GM18499 (cell line): Measurements from ENCODE around the gene GPR17.

Experiments used
- ATAC-seq: cut with Tn5 transposase; IDR thresholded peaks from one replicate; pipeline ENCODE4 v1.9.1; 2021; ENCODE audit warnings: moderate number of reproducible peaks; ENCODE audit not compliant: insufficient read depth, unreplicated experiment

The GPR17 gene, protein sequence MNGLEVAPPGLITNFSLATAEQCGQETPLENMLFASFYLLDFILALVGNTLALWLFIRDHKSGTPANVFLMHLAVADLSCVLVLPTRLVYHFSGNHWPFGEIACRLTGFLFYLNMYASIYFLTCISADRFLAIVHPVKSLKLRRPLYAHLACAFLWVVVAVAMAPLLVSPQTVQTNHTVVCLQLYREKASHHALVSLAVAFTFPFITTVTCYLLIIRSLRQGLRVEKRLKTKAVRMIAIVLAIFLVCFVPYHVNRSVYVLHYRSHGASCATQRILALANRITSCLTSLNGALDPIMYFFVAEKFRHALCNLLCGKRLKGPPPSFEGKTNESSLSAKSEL

DNA sequence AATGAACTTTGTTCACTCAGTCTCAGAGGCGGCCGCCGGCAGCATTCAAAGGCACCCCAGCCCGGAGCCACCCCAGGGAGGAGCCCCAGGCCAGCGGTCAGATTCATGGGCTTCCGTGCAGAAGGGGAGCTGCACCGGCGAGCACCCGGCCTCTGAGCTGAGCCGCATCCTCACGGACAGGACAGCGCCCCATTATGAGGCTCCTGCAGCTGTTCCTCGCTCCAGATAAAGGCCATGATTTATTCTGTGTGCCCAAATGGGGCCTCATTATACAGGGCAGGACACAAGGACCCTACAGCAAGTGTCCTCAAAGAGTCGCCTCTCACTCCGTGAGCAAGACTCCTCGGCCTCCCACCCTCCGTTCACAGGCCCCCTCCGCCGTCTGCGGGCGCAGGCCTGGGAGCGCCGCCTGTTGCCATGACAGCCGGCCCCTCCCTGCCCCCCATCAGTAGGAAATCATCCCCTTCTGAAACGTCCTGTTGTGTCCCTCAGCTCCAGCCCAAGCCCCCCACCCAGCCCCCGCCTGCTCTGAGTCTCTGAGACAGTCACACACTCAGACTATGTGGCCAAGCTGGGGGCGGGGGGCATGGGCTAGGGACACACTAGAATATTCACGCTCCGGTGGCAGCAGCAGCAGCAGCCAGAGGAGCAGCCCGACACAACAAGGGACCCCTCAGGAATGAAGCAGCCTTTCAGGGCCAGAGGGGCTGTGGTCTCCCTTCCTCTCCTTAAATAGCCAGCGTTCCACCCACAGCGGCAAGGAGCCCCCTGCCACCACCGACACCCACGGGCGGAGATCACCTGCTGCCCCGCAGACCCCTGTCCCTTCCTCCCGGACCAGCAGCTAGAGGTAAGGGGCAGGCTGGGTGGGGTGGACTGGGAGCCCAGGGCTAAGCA lies at the start of gene GPR17:
Gene GPR17, plus strand, starts transcription at position 759 of the 897 bp plus-strand sequence. CDS start 4,583 bp downstream, outside the sequence.
- ATAC-seq, result no peak

DNA sequence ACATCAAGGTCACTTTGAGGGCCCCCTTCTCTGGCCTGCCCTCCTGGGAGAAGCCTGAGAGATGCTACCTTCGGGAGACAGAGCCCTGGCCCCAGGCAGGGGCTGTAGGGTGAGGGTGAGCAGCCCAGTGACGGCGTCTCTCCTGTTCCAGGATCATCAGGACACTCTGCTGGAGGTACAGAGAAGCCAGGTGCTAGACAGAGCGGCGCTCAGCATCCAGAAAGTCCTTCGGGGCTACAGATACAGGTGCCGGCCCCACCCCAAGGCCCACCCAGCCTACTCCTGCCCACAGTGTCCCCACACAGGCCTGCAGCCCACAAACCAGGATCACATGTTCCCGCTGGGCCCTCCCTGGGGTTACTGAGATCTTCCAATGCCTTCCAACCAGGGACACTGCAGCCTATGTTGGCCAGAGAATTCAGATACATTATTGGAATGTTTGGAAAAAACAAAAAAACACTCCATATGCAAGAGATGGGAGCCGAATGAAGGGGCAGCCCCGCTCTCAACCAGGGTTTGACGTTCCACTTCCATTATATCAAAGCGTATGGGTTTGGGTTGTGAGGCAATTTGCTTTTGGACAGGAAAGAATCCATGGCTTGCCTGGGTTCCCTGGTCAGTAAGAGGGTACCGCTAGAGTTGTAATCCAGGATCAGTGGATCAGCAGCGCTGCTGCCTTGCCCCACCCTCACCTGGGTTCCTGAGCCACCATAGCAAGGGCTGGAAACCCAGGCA lies 49.5 kb upstream of the GPR17 start:
- no peak for ATAC-seq

DNA sequence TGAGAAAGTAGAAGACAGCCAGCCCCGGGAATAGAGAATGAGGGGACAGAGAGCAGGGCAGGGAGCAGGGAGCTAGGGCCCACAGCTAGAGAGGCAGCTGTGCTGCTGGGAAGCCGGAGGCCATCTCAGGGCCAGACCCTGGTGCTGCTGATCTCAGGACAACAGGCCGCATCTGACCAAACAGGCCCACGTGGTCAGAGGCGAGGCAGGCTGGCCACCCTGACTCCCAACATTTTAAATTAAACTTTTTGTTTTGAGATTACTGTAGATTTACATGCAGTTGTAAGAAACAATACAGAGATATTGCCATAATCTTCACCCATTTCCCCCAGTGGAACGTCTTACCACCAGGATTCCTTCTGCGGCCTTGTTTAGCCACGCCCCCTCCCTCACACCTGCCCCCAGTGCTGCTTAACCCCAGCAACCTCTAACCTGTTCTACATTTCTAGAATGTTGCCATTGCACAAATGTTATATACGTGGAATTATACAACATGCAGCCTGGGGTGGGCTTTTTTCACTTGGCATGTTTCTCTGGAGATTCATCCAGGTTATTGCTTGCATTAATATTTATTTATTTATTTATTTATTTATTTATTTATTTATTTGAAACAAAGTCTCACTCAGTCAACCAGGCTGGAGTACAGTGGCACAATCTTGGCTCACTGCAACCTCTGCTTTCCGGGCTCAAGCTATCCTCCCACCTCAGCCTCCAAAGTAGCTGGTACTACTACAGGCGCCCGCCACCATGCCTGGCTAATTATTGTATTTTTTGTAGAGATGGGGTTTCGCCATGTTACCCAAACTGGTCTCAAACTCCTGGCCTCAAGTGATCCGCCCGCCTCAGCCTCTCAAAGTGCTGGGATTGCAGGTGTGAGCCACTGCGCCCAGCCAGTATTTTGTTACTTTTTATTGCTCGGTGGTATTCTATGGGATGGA lies 48.6 kb upstream of the GPR17 start:
- no peak for ATAC-seq

DNA sequence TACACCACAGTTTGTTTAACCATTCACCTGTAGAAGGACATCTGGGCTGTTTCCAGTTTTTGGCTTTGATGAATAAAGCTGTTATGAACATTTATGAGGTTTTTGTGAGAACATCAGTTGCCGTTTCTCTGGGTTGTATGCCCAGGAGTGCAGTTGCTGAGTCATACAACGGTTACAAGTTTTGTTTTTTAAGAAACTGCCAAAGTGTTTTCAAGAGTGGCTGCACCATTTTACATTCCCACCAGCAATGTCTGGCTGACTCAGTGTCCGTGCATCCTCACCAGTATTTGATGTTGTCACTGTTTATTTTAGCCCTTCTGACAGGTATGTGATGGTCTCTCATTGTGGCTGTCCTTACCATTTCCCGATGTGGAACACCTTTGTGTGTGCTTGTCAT lies 48.0 kb upstream of the GPR17 start:
- ATAC-seq, result no peak

DNA sequence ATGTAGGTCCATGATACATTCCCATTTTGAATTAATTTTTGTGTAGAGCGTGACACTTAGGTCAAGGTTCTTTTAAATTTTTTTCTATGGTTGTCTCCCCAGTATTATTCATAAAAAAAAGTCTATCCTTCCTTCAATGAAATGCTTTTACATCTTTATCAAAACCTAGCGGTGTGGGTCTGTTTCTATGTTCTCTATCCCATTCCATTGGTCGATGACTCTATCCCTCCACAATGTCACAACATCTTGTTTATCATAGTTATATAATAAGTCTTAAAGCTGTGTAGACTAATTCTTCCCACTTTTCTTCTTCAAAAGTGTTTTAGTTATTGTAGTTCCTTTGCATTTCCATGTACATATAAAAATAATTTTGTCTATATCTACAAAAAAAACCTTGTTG lies 47.2 kb upstream of the GPR17 start:
- ATAC-seq, result no peak

DNA sequence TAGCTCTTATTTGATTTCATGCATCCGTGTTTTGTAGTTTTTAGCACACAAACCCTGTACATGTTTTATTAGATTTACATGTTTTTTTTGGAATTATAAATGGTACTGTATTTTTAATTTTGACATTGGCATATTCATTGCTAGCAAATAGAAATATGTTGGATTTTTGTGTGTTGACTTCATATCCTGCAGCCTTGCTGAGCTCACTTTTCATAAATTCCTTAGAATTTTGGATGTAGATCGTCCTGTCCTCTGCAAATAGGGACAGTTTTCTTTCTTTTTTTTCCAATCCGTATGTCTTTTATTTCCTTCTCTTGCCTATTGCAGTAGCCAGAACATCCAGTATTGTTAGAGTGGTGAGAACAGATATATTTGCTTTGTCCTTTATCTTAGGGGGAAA lies 46.7 kb upstream of the GPR17 start:
- ATAC-seq, result no peak

DNA sequence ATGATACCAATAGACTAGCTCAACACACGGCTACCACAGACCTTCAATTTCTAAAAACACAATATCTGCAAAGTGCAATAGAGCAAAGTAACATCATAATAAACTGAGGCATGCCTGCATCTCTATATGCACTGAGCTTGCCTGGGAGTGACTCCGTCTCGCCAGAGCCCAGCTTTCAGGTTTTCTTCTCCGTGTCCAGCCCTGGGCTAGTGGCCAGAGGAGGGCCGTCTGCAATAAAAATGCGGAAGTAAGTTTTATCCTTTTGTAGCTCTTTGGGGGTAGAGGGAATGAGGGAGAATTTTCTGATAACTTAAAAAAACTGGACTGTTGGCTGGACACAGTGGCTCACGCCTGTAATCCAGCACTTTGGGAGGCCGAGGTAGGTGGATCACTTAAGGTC lies 41.0 kb upstream of the GPR17 start:
- ATAC-seq, result no peak

DNA sequence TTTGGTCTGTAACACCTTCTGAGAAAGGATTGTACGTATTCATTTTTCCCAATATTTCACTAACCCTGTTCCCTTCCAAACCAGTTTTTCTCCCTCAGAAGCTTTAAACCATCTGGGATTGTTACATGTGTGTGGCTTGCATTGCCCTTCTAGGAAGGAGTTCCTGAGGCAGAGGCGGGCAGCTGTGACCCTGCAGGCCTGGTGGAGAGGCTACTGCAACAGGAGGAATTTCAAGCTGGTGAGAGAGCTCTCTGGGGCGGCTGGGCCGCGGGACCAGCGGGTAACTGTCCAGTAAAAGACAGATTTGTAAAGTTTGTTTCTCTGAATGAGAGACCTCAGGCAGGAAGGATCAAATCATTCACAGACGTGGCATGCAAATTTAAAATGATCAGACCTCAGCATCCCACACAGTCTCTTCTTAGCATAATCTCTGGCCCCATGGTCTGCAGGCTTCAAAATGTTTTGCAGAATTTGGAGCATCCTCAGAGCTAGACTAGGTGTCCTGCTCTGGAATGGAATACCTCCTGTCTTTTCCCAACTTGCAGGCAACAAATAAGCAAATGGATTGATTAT lies 40.2 kb upstream of the GPR17 start:
- ATAC-seq, result no peak

DNA sequence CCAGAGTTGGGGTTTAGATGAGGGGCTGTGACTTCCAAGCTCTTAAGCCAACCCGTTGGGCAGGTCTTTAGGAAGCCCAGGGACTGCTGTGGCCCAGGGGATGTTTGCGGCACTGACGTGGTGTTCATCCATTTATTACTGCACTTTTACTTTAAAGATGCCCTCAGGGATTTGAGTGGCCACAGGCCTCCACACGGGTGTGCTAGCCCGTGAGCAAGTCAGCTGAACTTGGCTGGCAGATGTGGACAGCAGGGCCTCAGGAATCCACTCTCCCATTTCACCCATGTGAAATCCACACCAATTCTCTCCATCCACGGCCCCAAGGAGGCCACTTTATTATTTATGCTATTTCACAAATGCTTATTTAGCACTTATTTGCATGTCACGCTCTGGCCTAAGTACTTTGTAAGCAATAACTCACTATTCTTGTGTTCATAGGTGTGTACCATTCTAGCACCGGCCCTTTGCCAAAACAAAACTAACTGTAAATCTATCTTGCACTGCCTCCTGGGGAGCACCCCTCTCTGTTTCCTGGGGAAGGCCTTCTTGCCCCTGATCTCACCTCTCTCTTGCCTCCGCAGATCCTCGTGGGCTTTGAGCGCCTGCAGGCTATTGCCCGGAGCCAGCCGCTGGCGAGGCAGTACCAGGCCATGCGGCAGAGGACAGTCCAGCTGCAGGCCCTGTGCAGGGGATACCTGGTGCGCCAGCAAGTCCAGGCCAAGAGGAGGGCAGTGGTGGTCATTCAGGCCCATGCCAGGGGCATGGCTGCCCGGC lies 39.1 kb upstream of the GPR17 start:
- no peak for ATAC-seq

DNA sequence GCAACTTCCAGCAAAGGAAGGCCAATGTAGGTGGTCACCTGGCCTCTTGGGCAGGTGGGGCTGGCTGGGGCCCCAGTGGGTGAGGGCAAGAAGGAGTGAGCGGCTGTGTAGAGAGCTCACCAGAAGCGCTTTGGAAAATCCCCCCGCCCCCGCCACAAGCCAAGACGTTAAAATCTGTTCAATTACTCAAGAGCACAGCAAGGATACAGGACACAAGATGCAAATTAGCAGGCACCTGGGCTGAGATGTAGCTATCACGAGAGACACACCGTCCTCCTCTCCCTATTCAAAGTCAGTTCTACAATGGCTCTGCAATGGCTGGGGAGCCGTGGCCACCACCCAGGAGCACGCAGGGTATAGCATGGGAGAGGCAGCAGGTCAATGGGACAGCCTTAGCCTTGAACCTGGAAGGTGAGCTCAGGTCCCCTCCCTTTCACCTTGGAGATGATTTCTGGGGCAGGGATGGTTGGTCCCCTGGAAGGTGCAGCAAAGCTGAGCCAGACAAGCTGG lies 38.5 kb upstream of the GPR17 start:
- no peak for ATAC-seq

DNA sequence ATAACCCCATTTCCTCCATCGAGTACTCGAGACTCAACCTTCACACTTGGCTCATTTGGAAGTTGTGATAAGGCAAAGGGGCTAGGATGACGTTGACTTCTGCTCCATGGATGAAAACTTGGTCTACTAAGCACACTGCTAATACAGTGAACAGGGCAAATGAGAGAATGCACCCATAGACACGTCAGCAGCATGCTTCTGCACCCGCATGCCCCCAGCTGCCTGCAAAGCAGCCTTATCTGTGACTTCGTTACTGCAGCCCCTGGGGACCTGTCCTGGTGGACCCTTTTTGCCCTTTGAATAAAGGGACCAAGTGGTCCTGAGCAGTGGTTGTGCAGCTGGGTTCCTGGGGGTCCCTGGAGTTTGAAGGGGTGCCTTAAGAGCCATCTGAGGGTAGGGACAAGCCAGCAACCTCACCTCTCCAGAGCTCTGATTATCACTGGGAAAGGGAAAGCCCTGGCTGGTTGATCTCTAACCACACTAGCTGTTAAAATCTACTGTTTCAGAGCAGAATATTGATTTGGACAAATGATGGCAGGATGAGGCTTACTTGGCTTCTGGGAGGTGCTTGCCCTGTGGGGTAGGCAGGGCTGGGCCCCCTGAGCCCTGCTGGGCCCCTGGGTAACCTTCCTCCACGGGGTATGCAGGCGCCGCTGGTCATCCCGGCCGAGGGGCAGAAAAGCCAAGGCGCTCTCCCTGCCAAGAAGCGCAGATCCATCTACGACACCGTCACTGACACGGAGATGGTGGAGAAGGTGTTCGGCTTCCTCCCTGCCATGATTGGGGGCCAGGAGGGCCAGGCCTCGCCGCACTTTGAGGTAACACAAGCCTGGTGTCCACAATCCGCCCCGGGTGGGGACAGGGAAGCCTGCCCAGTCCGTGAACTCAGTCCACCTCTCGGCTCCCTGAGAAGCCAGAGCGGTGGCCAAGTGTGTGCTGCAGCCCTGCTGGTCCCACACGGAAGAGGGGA lies 37.6 kb upstream of the GPR17 start:
- no peak for ATAC-seq

DNA sequence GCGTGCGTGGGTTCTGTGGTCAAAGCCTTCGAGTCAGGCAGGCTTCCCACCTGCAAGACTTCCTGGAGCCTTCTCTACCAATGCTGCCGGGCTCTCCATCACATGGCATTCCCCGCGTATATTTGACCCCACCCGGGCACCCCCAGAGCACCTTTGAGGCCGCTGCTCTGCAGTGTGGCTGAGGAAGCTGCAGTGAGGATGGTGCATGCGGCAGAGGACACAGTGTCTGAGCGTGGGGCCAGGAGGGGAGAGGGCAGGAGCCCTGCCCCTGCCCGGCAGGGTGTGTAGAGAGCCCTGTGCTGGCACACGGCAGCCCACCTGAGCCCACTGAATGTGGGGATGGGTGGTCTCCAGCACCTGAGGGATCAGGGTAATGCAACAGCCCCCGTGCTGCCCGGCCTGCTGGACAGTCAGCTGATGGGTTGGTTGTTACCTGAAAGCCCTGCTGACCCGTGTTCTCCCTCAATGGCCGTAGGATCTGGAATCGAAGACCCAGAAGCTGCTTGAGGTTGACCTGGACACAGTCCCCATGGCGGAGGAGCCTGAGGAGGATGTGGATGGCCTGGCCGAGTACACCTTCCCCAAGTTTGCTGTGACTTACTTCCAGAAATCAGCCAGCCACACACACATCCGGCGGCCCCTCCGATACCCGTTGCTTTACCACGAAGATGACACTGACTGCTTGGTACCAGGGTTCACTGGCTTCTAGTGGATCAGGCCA lies 36.8 kb upstream of the GPR17 start:
- no peak for ATAC-seq

DNA sequence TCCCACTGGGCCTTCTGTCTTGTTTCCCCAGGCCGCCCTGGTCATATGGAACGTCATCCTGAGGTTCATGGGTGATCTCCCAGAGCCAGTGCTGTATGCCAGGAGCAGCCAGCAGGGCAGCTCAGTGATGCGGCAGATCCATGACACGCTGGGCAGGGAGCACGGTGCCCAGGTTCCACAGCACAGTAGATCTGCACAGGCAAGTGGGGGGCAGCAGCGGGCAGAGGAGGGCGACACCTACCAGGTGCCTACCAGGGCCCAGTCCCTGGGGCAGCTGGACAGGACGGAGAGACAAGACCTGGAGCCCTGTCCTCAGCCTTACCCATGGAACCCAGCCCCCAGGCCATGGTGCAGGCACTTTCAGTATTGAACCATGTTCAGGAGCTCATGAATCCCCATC lies 36.1 kb upstream of the GPR17 start:
- ATAC-seq, result no peak

DNA sequence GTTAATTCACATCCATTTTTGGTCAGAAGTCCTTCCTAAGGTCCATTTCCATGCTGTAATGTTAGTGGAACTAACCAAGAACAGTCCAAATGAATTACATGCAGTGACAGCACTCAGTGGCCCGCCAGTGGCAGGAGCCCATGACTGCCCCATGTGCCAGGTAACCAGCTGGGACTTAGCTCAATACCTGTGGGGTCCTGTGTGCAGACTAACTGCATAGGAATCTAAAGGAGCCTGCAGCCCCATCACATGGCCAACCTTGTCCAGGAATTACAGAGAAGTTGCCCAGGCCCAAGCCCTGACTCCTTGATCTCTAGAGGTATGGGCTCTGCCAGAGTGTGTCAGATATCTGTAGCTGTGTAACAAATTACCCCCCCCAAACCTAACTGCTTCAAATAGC lies 35.4 kb upstream of the GPR17 start:
- no peak for ATAC-seq

DNA sequence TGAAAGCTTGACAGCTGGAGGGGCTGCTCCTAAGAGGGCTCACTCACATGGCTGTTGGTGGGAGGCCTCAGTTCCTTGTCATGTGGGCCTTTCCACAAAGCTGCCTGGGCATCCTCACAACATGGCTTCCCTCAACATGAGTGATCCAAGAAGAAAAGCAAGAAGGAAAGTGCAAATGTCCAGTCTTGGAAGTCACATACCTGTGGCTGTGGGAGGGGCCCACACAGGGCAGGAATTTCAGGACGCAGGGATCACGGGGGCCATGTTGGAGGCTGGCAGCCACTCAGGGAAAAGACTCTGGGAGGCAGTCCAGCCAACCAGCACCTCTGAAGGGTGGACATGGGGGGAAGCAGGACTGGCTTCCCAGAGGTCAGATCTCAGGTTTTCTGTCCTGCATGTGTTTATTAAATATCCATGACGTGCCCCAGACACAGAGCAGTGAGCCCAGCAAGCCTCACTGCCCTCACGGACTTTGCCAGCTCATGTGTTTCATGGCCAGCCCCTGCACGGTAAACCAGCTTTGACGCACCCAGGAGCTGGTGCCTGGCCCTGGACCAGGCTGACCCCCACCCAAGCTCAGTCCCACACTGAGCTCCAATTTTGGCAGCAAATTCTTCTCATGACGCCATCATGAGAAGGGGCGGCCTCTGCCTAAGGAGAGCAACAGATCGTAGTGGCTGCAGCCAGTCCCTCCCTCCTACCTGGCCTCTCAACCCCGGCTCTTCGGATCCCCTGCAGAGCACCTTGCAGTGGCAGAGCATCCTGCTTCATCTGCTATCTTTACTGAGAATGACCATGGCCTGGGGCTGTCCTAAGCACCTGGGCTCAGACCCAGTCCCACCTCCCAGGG lies 34.7 kb upstream of the GPR17 start:
- no peak for ATAC-seq
